ENCODE data around the gene MPP1.

DNA sequence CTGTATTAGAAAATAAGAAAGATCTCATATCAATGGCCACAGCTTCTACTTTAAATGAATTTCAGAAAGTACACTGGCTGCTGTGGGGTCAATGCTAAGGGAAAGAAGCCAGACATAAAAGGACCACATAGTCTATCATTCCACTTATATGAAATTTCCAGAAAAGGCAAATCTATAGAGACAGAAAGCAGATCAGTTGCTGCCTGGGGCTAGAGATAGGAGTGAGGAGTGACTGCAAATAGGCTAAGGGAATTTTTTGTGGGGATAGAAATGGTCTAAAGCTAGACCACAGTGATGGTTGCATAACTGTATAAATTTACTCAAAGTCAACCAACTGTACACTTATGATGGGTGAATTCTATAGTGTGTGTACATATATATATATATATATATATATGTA, 62.7 kb downstream of the MPP1 start:
- TF ChIP-seq EZH2phosphoT487 (IDR thresholded peaks at IDR 0.05; ENCODE audit: borderline replicate concordance, low read length) = no peak
- TF ChIP-seq CTCF (IDR thresholded peaks at IDR 0.05; ENCODE audit: low read depth, low read length, poor library complexity, severe bottlenecking) = no peak

Measured in DOHH2 (cell line).